NOMO-1 (cell line): Measurements from ENCODE around the gene POLR2E.

Experiments used
- DNase-seq, 2 experiments: peaks; one replicate each; lab custom pipeline; 2025; ENCODE audit not compliant: unreplicated experiment in 2 of 2; lab: John Stamatoyannopoulos, UW

Gene POLR2E

DNA sequence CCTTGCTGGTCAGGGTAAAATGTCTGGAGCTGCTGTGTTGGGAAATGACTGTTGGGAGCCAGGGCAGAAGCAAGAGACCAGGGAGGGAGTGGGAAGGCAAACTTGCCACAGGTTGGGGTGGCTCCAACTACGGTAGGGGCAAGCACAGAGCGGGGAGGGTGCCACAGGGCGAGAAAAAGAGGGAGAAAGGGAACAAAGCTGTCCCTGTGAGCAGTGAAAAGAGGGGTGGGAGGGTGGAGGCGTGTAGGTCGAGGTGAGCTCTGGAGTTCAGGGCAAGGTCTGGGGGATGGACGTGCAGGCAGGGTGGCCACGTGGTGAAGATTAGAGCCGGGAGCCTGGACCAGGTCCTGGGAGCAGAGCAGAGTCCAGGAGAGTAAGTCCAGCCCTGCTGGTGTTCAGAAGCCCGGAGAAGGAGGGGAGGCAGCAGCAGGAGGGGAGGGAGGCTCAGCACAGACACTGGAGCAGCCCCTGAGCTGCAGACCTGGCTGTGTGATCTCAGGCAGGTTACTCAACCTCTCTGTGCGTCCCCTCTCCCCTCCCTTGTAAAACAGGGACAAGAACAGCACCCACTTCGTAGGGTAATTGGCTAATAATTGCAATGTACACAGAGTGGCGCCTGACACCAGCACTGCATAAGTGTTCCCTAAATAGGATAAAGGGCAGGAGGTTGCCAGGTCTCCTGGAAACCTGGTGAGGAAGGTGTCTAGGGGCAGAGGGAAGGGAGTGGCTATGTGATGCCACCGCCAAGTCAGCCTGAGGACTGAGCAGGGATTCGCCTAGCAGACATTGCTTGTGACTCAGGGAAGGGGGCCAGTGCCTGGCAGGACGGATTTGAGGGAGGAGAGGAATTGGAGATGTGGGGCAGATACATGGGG lies 3.2 kb upstream of the POLR2E start:
- no peak for DNase-seq

DNA sequence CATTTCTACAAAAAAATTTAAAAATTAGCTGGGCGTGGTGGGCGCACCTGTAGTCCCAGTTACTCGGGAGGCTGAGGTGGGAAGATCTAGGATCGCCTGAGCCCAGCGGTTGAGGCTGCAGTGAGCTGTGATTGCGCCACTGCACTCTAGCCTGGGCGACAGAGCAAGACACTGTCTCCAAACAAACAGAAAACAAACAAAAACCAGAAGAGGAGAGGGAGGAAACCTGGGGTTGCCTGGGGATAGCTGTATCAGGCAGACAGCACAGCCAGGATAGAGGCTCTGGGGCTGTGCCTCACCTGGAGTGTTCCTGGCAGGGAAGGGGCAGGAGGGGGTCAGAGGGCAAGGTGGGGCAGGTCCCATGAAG lies 2.6 kb upstream of the POLR2E start:
- DNase-seq: no peak

DNA sequence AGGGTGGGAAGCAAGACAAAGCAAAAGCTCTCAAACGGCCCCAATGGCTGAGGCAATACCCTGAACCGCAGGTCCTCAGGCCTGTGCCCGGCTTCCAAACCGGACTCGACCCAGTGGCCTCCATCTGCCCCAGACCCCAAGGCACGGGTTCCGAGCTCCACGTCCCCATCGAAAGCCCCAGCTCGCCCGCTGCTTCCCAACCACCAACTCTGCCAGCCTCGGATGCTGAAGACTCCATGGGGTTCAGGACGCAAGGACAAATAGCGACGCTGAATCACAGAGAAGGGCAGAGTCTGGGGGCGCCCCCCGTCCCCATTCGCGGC lies 559 bp downstream of the POLR2E start:
- DNase-seq: no peak

DNA sequence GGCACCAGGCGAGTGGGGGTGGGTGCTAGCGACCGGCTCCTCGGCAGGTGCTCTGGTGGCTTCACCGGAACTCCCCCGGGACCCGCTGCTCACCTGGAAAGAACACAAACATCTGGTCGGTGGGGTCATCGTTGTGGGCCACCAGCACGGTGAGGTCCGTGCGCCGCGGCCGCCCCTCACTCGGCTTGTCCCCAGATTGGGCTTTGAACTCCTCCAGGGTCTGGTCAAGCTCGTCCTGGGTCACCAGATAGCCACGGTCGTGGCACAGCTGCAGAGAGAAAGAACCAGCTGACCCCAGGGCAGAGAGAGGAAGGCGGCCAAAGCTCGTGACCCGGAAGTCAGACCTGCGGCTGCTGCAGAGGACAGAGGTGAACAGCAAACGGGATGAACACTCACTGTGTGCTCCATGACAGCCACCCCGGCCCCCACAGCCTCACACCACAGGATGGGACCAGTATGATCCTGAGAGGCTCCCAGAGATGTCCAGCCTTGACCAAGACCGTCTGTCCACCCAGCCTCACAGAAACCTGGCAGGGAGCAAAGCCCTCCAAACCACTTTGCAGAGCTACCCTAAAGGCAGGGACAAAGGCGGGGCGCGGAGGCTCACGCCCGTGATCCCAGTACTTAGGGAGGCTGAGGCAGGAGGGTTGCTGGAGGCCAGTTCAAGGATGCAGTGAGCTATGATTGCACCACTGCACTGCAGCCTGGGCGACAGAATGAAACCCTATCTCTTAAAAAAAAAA lies 1.2 kb downstream of the POLR2E start:
- no peak for DNase-seq

DNA sequence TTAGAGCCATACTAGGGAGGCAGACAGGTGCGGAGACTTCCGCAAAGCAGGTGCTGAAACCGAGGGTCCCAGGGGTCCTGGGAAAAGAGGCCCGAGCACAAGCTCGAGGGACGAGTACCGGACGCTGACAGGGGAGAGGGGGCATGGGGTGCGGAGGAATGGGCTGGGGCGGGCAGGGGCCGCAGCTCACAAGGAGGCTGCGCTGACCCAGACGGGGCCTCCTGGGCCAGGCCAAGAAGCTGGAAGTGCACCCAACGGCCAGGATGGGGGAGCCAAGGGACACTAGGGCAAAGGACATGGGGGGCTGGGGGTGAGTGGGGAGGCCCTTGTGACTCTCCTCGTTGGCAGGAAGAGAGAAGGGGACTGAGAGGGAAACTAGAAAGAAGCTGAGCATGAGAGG lies 1.8 kb downstream of the POLR2E start:
- no peak for DNase-seq

DNA sequence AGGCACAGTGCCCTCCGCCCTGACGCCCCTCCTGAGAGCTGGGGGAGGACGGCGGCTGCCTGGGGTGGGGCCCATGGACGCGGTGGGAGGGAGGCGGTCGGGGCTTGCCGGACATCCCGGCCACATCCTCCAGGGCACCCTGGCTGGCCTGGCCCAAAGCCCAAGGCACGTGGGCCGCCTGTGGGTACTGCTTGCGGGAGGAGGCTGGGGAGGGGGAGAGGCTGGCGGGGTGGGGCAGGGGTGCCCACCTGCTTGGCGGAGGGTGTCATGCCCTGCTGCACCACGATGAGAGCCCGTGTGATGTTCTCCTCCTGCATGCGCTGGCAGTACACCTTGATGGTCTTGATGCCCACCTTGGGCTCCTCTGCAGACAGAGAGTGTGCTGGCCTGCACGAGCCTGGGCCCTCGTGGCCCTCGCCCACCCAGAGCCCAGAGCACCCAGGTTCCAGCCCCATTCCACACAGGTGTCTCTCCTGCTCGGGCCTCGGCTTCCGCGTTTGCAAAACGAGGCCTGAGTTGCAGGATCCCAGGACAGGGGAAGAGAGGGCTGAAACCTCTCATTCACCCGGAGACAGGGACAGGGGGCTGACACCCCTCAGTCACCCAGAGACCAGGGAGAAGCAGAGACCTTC lies 3.5 kb downstream of the POLR2E start:
- DNase-seq: no peak

DNA sequence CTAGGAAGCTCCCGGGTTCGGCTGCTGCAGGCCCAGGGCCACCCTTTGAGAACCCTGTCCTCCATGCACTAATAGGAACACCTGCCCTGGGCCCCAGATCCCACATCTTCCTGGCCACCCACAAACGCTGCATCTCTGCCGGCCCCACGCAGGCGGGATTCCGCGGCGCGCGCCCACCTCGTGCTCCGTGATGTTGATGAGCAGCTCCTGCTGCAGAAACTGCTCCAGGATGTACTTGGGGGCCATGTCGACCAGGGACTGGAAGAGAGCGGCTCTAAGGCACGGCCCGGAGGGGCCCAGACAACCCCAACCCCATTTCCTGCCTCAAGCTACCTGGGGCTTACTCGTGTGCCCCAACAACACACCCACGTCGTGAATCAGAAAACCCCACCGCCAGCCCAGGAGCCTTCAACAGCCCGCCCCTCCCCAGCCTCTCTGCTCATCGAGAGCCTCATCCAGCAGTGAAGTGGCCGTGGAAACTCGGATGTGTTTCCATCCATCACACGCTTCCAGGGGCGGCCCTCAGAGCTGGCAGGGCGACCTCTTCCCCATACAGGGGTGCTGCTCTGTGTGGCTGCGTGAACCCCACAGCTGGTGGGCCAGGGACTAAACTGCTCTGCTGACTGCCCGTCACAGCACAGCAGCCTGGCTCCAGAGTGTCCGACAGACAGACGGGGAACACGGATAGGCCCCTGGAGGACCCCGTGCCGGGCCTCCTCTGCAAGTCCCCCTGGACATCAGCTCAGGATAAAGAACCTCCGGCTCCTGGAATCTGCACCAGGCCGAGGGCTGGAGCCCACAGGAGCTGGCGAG lies 4.2 kb downstream of the POLR2E start:
- no peak for DNase-seq

DNA sequence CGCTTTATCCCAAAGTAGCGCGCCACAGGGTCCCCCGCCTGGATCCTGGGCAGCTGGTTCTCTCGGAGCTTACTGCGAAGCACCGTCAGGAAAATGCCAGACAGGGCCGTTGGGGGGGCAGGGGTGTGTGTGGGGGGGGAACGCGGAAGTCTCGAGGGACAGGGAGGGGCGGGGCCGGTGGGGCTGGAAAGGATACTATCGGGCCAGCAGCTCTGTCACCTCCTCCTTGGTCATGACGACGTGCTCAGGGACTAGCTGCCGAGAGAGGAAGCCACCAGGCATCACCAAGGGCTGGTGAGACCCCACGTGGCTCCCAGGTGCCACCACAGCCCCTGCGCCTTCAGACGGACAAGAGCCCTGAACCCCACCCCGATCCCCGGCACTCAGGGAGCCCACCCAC lies 5.3 kb downstream of the POLR2E start:
- no peak for DNase-seq

DNA sequence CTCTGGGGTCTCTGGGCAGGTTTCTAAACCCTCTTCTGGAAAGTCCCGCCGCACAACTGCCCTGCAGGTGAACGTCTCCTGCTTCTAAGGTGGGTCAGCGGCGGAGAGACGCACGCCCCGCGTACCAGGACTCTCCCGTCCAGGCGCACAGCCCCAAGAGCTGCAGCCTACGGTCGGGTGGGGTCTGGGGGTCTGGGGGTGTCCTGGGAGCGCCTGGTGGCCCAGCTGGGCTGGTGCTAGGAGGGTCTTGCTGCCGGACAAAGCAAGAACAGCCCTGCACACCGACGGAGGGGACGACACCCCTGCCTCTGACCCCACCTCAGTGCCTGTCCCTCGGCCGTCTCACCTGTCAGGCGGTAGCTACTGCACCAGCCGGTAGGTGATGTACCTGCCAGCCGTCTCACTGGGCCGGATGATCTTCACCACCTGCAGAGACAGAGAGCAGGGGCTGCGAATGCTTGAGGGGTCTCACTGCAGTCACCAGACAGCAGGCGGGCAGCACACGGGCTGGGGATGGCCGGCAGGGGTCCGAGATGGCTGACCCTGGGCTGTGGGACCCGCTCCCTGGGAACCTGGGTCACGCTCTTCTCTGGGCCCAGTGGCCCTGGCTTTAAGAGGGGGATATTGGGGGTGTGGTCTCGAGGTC lies 5.9 kb downstream of the POLR2E start:
- no peak for DNase-seq

DNA sequence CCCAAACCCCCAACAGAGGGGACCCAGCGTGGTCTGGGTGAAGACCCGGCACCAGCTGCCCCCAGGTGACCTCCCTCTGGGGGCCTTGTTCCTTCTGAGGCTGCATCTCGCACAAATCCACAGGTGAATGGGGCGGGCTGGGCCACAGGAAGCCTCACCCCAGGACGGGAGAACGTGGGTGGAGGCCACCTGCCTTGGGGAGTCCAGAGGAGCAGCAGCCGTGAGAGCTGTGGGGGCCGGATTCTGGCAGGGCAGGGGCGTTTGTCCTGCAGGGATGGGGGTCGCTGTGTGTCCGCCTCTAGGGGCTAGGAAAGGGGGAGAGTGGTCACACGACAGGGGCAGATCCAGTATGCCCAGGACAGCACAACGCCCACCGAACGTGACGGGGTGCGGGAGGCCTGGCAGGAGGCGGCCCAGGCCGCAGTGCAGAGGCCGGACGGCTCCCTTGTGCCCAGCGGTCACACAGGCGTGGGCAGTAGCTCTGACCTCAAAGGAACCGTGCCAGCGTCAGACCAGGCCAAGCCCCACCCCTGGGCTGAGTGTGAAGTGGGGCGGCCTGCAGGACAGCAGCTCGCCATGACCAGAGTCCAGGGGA lies 6.7 kb downstream of the POLR2E start:
- no peak for DNase-seq

DNA sequence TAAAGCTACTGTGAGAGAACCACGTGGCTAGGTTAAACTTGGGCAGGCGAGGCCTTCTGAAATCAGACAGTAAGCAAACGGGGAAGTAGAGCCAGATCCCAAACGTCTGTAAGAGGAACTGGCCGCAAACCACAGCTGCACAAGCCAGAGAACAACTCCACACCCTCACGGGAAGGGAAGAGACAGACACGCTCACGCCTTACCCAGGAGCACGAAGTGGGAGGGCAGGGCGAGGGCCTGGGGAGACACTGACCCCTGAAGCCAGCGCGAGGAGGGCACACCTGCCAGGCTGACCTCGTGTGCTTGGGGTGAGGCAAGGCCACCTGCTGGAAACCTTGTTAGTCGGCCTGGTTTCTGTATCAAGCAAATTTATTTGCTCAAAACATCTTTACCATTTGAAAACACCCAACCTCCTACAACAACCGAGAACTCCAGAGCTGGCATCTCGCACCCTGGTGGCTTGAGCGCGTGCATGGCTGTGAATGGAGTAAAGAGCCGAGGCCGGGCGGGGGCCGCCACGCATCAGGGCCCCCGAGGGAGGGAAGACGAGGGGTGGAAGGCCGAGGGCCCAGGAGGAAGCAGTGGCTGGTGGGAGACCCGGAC lies 7.3 kb downstream of the POLR2E start:
- peak; percentile 89 to 95 for DNase-seq

DNA sequence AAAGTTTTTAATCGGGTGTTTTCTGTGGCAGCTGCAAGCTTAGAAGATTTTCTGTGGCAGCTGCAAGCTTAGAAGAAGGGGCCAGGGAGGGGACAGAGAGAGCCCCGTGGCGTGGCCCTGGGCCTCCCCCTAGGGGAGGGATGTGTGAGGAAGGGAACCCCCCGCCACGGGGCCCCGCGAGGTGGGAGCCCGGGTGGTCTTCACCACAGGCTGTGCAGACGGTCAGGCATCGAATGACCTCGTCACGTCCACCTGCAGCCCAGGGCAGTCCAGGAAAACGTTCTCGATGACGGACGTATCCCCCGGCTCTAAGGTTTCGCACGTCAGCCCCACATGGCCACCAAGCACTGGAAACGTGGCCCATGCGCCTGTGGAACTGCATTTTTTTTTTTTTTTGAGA lies 8.6 kb downstream of the POLR2E start:
- no peak for DNase-seq

DNA sequence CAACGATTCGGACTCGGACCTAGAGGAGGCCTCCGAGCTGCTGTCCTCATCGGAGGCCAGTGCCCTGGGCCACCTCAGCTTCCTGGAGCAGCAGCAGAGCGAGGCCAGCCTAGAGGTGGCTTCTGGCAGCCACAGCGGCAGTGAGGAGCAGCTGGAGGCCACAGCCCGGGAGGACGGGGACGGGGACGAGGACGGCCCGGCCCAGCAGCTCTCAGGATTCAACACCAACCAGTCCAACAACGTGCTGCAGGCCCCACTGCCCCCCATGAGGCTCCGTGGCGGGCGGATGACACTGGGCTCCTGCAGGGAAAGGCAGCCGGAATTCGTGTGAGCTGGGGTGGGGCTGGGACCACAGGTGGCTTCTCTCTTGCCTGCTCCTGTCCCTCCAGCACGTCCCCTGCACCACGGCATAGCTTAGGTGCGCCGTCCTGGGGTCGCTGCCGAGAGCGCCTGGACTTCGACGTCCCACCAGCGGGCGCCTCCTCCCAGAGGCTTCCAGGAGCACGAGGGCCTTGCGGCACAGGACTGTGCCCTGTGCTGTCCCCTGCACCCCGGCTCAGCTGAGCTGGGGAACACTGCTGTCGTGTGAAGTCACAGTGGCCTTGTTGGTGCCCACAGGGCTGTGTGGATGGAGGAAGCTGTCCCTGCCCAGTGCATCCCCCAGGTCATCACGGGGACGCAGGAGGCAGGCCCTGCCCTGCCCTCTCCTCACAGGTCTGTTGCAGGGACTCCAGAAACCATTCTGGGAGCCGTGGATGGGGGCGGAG lies 9.3 kb downstream of the POLR2E start:
- no peak for DNase-seq

DNA sequence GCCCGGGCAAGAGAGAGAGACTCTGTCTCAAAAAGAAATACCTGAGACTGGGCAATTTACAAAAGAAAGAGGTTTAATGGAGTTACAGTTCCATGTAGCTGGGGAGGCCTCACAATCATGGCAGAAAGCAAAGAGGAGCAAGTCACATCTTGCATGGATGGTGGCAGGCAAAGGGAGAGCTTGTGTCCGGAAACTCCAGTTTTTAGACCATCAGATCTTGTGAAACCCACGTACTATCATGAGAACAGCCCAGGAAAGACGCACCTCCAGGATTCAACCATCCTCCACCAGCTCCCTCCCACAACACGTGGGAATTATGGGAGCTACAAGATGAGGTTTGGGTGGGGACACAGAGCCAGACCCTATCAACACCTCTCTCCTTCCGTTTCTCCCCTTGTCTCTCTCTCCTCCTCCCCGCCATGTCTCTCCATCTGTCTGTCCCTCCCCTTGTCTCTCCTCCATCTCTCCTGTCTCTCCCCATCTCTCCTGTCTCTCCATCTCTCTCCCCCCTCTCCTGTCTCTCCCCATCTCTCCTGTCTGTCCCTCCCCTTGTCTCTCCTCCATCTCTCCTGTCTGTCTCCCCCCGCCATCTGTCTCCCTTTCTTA lies 10.0 kb downstream of the POLR2E start:
- no peak for DNase-seq

DNA sequence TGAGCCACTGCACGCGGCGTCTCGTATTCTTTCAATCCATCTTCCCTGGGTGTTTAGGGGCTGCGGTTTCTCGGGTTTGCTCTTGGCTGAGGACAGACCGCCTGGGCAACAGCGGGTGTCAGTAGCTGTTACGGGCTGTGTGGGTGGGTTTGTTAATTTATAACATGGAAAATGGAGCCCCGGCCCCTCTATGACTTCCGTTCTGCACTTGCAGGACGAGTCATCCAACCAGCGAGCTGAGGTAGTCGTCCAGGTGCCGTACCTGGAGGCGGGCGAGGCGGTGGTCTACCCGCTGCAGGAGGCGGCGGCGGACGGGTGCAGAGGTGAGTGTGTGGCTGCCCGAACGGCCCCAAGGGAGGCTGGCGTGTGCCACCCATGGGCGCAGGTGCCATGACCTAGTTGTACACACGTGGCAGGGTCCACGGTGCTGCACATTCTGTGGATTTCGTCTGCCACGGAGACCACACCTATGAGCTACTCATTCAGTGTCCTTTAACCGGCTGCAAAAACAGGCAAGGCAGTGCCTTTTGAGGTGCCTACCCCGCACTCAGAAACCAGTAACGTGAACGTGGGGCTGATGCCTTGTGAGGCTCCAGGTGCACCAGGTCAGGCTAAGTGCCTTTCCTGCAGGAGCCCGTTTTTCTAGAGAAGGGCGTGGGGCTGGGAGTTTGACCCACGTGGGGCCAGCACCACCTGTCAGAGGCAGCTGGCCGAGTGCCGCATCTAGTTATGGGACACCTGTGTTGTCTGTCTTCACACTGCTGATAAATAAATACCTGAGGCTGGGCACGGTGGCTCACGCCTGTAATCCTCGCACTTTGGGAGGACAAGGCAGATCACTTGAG lies 10.9 kb downstream of the POLR2E start:
- no peak for DNase-seq

DNA sequence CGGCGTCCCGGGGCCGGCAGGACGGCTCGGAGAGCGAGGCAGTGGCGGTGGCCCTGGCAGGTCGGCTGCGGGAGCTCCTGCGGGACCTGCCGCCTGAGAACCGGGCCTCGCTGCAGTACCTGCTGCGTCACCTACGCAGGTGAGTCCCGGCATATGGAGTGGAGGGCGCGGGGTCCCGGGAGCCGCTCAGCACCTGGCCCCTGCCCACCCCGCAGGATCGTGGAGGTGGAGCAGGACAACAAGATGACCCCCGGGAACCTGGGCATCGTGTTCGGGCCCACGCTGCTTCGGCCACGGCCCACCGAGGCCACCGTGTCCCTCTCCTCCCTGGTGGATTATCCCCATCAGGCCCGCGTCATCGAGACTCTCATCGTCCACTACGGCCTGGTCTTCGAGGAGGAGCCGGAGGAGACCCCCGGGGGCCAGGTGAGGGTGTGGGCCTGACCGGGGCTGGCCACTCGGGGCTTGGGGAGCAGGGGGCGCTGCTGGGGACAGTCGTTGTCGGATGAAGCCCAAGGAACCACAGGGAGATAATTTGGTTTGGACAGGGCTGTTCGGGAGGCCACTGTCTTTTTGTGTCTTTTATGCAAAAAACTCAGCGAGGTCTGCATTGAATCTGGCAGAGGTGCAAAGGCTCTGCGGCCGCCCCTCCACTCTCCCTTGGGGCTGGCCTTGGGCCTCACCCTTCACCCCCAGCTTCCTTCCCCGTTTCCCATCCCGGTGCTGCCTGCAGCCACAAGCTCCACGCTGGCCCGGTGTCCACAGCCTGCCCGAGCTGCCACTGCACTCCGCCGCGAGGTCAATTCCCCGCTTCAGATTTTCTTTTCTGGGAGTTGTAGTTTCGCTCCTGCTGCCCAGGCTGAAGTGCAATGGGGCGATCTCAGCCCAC lies 12.0 kb downstream of the POLR2E start:
- DNase-seq: no peak
